ENCODE data around the gene JCHAIN. TPM values are rescaled to one million over a fixed set of nuclear protein-coding genes. Genes with fewer than 3 reads are reported as not detected.

Gene JCHAIN
- polyA plus RNA-seq, 1 donor (not counting 4 experiments of a cell fraction or from before 2014, with no cell fraction given), result not detected

DNA sequence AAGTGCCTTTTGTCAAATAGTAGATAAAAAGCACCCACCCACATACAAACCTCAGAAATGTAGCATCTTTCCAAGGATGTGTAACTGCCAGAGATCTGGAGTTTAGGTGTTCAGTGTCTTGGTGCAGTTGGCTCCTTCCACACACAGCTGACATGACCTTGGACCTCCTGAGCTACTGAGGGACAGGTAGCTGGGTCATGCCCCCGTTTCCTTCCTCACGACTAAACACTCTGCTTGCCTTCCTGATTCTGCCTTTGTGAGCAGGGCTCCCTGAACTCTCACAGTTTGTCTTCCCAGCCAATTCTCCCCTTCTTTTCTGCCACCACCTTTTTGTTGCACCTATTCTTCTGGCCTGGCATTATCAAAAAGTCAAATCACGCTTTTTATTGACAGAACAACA is 45.3 kb upstream of the JCHAIN start:
- Histone ChIP-seq H3K36me3 (ENCODE audit: control insufficient read depth in 2 of 2, extremely low read depth in 1 of 2, insufficient read depth in 2 of 2, low read length in 2 of 2) (no peaks in the 10 kb centered on the region), H3K4me2 (ENCODE audit: control insufficient read depth, extremely low read depth, insufficient read depth, low read depth, low read length) (no peak overlapping the region), H3K9ac (ENCODE audit: control insufficient read depth, extremely low read depth, insufficient read depth, low read length) (no peak overlapping the region), H3K9me3 (ENCODE audit: control insufficient read depth, low read depth, low read length) (no peaks in the 10 kb centered on the region), H3K27me3 (ENCODE audit: control insufficient read depth, extremely low read depth, insufficient read depth, low read length) (no peaks in the 10 kb centered on the region), H2AFZ (ENCODE audit: control insufficient read depth, low read length) (no peak overlapping the region), H4K20me1 (ENCODE audit: control insufficient read depth, extremely low read depth, insufficient read depth, low read length) (no peaks in the 10 kb centered on the region), H3K79me2 (ENCODE audit: control insufficient read depth, insufficient read depth, low read length) (peaks cover 50% of the 10 kb centered on the region), H3K4me1 (ENCODE audit: control insufficient read depth, extremely low read depth, insufficient read depth, low read length) (peaks cover 16% of the 10 kb centered on the region), H3K9me1 (ENCODE audit: control insufficient read depth, extremely low read depth, insufficient read depth, low read length) (no peaks in the 10 kb centered on the region), H3K4me3 (ENCODE audit: control insufficient read depth in 2 of 3, extremely low read depth in 1 of 3, insufficient read depth in 2 of 3, low read depth in 1 of 3, low read length in 3 of 3) (no peak overlapping the region), H3K27ac (ENCODE audit: control insufficient read depth, insufficient read depth, low read length) (no peak overlapping the region)
- DNase-seq (ENCODE audit: low read depth, low spot score), result no peak
- dilution Hi-C loops (cut with MboI; ENCODE audit: extremely low pct_ligation_motif_present, low sequenced_read_pairs), result no loop called here
- no peak for FAIRE-seq
- TF ChIP-seq, protein P1, sequence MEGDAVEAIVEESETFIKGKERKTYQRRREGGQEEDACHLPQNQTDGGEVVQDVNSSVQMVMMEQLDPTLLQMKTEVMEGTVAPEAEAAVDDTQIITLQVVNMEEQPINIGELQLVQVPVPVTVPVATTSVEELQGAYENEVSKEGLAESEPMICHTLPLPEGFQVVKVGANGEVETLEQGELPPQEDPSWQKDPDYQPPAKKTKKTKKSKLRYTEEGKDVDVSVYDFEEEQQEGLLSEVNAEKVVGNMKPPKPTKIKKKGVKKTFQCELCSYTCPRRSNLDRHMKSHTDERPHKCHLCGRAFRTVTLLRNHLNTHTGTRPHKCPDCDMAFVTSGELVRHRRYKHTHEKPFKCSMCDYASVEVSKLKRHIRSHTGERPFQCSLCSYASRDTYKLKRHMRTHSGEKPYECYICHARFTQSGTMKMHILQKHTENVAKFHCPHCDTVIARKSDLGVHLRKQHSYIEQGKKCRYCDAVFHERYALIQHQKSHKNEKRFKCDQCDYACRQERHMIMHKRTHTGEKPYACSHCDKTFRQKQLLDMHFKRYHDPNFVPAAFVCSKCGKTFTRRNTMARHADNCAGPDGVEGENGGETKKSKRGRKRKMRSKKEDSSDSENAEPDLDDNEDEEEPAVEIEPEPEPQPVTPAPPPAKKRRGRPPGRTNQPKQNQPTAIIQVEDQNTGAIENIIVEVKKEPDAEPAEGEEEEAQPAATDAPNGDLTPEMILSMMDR (optimal IDR thresholded peaks at IDR 0.05 in 1 of 3, IDR thresholded peaks at IDR 0.05 in 1 of 3, conservative IDR thresholded peaks at IDR 0.05 in 1 of 3; ENCODE audit: extremely low read depth in 1 of 3, insufficient read depth in 2 of 3, low read length in 3 of 3), result no peak
- TF ChIP-seq EZH2 (IDR thresholded peaks at IDR 0.05; ENCODE audit: low read length), result no peak

DNA sequence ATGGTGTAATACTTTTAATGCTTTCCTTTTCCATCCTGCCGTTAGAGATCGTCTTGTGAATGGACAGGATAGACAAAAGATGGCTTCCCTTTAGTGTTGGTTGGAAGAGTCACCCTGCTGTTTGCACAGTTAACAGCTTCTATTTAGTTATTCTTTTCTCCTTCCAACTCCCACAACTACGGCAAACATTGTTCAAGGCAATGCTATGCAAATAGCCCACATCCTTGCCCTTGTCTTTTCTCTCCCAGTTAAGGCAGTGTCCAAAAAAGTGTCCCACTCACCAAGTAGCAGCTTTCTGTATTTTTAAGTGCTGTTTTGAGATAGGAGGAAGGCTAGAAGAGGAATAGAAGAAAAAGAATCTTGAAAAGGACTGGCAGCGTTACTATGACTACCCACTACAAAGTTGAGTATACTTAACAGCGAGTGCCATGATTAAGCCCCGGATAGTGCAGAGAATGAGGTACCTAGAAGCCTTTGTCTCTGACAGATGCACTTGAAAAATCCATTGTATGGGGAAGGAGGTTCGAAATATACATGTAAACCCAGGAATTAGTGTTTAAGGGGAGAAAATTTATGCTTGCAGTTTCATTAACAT is 43.4 kb upstream of the JCHAIN start:
- Histone ChIP-seq H4K20me1 (ENCODE audit: control insufficient read depth, extremely low read depth, insufficient read depth, low read length) (no peaks in the 10 kb centered on the region), H2AFZ (ENCODE audit: control insufficient read depth, low read length) (no peak overlapping the region), H3K9me1 (ENCODE audit: control insufficient read depth, extremely low read depth, insufficient read depth, low read length) (no peaks in the 10 kb centered on the region), H3K27me3 (ENCODE audit: control insufficient read depth, extremely low read depth, insufficient read depth, low read length) (no peaks in the 10 kb centered on the region), H3K9me3 (ENCODE audit: control insufficient read depth, low read depth, low read length) (no peaks in the 10 kb centered on the region), H3K36me3 (ENCODE audit: control insufficient read depth in 2 of 2, extremely low read depth in 1 of 2, insufficient read depth in 2 of 2, low read length in 2 of 2) (no peaks in the 10 kb centered on the region), H3K79me2 (ENCODE audit: control insufficient read depth, insufficient read depth, low read length) (peaks cover 51% of the 10 kb centered on the region), H3K4me1 (ENCODE audit: control insufficient read depth, extremely low read depth, insufficient read depth, low read length) (peaks cover 20% of the 10 kb centered on the region), H3K4me3 (ENCODE audit: control insufficient read depth in 2 of 3, extremely low read depth in 1 of 3, insufficient read depth in 2 of 3, low read depth in 1 of 3, low read length in 3 of 3) (no peak overlapping the region), H3K27ac (ENCODE audit: control insufficient read depth, insufficient read depth, low read length) (no peak overlapping the region), H3K4me2 (ENCODE audit: control insufficient read depth, extremely low read depth, insufficient read depth, low read depth, low read length) (no peak overlapping the region), H3K9ac (ENCODE audit: control insufficient read depth, extremely low read depth, insufficient read depth, low read length) (no peak overlapping the region)
- DNase-seq (ENCODE audit: low read depth, low spot score) (no peak), FAIRE-seq (no peak)
- TF ChIP-seq EZH2 (IDR thresholded peaks at IDR 0.05; ENCODE audit: low read length), result no peak
- TF ChIP-seq, protein P1 (optimal IDR thresholded peaks at IDR 0.05 in 1 of 3, IDR thresholded peaks at IDR 0.05 in 1 of 3, conservative IDR thresholded peaks at IDR 0.05 in 1 of 3; ENCODE audit: extremely low read depth in 1 of 3, insufficient read depth in 2 of 3, low read length in 3 of 3), result no peak
- dilution Hi-C loops (cut with MboI; ENCODE audit: extremely low pct_ligation_motif_present, low sequenced_read_pairs), result no loop called here

Data from keratinocyte (primary cell).